GM18951 (cell line): ENCODE results near the gene CMC2.

Experiments
- POLR2A ChIP-seq: IDR thresholded peaks from 4 replicates; pipeline ENCODE4 v1.6.1; 2011; ENCODE audit warnings: mild to moderate bottlenecking; ENCODE audit not compliant: insufficient read length, insufficient read depth; ENCODE audit errors: extremely low read depth
- in situ Hi-C: fragments of 300-500 bp; cut with MboI; formaldehyde crosslinking; loops from one replicate; pipeline ENCODE4 v1.12.0; 2022; ENCODE audit warnings: low sequenced_read_pairs, mixed read lengths, inconsistent platforms; ENCODE audit not compliant: unreplicated experiment

The CMC2 gene

GRCh38 chr16:81018496-81018895 is 11.8 kb upstream of the CMC2 start:
- in situ Hi-C loops = no loop called here
- no peak for TF ChIP-seq POLR2A

GRCh38 chr16:81014672-81015071 is 8.0 kb upstream of the CMC2 start:
- in situ Hi-C loops = no loop called here
- TF ChIP-seq POLR2A = no peak

DNA sequence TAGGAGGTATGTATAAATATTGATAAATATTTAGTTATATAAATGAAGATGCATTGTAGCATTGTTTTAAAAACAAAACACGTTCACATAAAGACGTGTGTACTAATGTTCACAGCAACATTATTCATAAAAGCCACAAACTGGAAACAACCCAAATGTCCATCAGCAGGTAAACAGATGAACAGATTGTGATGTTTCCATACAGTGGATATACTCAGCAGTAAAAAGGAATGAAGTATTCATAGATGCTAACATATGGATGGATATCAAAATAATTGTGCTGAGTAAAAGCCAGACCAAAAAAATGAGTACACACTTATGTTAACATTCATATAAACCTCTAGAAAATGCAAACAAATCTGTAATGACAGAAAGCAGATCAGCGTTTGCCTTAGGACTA is 6.3 kb upstream of the CMC2 start:
- no peak for TF ChIP-seq POLR2A
- in situ Hi-C loops = no loop called here

DNA sequence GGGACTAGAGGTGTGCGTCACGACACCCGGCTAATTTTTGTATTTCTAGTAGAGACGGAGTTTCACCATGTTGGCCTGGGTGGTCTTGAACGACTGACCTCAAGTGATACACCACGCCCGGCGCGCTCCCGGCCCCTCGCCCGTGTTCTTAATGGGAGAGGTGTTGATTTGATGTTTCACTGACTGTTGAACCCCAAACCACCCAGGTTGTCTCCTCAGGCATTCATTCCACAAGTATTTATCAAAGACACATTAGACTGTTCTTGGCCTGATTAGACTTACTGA is 1.8 kb upstream of the CMC2 start:
- in situ Hi-C loops = no loop called here
- no peak for TF ChIP-seq POLR2A

GRCh38 chr16:81006211-81006812 is 373 bp downstream of the CMC2 start:
- TF ChIP-seq POLR2A = peak; percentile 46
- in situ Hi-C loops = no loop called here

DNA sequence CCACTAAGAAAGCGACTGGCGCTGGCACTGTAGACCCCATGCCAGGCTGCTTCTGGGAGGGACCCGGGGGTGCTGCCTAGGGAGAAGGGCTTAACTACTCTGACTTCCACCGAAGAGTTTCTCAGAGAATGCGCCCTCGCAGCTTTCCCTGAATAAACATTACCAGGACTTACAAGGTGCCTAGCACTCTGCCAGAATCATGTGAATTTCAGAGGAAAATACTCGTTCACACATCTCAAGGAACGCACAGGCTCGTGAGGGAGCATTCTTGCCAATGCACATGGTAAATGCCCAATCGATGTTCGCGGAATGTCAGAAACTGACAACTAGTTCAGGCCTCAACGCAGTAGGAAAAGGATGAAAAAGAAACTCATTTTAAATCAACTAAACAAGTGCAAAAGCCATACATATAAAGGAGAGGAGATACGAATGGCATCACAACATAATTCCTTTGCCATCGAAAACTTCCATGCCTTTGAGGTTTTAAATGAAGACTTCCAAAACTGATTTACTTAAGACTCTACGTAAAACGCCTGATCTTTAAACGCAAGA is 999 bp downstream of the CMC2 start:
- no peak for TF ChIP-seq POLR2A
- in situ Hi-C loops = no loop called here

- in situ Hi-C loops = no loop called here
- TF ChIP-seq POLR2A = no peak
Measured at GRCh38 chr16:81004646-81005353, 1.9 kb downstream of the CMC2 start.

GRCh38 chr16:81003610-81004460 is 2.9 kb downstream of the CMC2 start:
- in situ Hi-C loops = no loop called here
- no peak for TF ChIP-seq POLR2A

DNA sequence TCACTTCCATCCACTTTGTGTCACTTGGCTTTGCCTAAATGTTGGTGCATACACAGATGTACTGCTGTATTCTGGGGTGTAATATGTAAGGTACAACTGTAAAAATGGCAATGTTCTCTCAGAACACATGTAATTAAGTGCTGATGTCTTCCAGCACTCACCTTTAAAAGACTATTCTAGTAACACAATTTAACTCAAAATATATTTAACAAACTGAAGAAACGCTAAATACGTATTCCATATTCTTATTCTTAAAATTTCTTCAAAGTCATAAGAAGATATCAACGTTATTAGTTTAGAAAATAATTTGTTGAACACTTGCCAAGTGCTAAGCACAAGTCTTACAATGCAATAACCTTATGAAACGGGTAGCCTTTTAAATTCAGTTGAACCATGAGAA is 3.6 kb downstream of the CMC2 start:
- in situ Hi-C loops = no loop called here
- no peak for TF ChIP-seq POLR2A

GRCh38 chr16:81001330-81001729 is 5.4 kb downstream of the CMC2 start:
- in situ Hi-C loops = no loop called here
- TF ChIP-seq POLR2A = no peak

DNA sequence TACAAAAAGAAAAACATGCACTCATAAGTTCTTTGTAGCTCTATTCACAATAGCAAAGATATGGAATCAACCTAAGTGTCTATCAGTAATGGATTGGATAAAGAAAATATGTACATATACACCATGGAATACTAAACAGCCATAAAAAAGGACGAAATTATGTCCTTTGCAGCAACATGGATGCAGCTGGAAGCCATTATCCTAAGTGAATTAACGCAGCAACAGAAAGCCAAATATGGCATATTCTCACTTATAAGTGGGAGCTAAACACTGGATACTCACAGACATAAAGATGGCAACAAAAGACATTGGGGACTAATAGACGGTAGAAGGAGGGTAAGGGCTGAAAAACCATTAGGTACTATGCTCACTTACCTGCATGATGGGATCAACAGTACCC is 5.8 kb downstream of the CMC2 start:
- no peak for TF ChIP-seq POLR2A
- in situ Hi-C loops = no loop called here

DNA sequence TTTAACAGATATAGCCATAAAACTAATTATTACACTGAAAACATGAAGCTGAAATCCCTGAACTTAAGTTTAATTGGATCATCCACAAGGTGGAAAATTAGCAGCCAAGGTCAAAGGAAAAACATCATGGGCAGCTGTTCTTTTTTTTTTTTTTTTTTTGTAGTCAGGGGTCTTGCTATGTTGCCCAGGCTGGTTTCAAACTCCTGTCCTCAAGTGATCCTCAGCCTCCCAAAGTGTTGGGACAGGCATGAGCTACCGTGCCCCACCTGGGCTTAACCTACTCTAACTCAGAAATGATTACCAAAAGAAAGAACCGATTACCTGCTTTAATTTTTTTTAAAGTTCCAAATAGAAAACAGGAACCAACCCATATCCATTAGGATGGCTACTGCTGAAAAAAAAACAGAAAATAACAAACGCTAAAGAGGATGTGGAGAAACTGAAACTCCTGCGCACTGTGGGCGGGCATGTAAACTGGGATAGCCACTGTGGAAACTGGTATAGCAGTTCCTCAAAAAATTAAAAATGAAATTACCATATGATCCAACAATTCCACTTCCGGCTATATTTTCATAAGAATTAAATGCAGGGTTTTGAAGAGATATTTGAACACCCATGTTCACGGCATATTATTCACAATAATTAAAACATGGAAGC is 8.6 kb downstream of the CMC2 start:
- in situ Hi-C loops = no loop called here
- no peak for TF ChIP-seq POLR2A

DNA sequence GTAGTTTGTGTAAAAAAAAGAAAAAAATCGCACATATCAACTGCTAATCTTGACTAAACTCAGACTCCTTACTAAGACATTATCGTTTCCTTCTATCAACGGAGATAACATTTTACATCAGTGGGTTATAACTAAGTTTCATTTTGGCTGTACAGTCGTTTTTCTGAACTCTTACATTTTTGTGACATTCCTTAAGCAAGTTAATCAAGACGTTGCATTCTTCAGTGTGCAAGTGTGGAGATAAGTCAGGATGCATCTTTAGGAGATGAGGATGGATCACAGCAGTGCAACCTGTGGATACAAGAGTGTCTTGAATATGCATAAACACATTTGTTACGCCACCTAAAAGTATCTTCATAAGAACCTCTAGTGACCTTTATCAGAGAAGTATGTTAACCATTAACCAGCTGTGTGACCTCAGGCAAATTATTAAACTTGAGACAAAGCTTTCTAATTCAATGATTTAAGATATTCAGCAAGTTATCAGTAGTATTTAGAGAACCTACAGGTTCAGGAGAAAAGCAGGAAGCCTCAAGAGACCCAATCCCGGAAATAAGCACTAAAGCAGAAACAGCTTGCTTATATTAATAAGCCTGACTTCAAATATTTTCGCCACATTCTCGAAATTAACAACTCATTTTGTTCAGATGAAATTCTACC is 9.4 kb downstream of the CMC2 start:
- TF ChIP-seq POLR2A = no peak
- in situ Hi-C loops = no loop called here

DNA sequence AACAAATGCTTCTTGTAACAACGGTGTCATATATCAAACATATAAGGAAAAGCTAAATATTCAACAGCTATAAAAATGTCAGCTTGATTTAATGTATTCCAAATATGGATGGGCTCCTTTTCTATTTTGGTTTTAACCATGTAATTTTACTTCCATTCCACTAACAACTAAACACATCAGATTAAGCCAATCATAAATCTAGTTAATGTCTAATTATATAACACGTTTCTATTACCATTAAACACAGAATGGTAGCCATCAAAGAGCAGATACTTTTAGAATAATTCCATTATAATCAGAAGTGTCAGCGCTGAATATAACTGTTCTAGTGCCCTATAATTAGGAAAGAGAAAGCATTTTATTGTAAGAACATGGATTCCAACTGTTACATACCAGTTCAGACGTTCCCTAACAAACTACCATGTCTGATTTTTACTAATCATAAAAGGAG is 10.0 kb downstream of the CMC2 start:
- in situ Hi-C loops = no loop called here
- no peak for TF ChIP-seq POLR2A
